Kidney tubule cell (primary cell): Measurements from ENCODE around the gene ABI2.
A peak's percentile ranks its signal among the peaks of the same experiment; 100 is the strongest.

Source experiments
- DNase-seq: peaks from one replicate; pipeline ENCODE4 v3.0.0-alpha.2; 2018; ENCODE audit warnings: low spot score

The ABI2 gene

DNA sequence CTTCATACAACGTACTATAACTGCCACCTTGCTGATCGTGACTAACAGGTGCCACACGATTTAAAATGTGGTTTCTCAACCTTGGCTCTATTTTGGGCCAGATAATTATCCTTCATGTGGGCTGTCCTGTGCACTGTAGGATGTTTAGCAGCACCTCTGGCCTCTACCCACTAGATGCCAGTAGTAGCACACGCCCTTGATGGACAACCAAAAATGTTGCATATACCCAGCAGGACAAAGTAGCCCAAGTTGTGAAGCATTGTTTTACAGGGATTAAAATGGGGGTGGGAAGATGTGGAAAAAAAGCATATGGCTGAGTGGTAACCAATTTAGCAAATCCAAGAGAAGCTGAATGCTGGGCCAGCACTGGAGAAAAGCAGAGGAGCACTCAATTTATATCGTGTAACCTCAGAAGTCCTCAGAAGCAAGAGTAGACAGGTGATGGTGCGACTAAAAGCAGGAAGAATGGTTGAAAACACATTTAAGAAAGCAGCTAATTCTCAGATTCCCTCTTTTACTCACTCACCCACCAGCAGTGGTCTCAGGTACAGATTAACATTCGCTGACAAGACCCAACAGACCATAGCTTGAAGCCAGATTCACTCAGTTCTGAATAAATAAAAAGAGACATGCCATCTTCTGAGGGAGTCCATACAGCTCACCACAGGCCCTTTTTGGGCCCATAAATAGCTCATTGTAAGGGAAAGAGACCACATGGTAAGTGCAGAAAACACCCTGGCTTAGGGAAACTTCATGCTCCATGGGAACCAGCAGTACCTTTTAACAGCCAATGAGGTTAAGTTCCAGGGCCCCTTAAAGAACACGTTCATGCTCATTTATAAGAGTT, 156.3 kb downstream of the ABI2 start:
- DNase-seq = peak; percentile 35

DNA sequence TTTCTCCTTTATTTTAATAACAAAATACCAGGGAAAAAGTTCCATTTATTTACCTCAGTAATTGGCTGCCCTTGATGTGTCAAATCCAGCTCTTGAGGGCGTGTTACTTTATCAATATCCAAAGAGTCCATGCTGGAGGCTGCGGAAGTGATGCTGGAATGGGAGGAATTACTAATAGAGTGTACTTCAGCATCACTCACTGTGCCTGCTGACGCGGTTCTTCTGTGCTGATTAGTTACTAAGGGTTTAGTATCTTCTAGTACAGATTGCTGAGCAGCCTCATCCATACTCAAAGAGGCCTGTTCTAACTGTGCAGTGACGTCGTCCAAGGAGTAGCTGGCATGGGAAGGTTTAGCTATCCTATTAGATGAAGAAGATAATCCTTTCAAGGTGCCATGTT, 161.3 kb downstream of the ABI2 start:
- peak; percentile 6 for DNase-seq

DNA sequence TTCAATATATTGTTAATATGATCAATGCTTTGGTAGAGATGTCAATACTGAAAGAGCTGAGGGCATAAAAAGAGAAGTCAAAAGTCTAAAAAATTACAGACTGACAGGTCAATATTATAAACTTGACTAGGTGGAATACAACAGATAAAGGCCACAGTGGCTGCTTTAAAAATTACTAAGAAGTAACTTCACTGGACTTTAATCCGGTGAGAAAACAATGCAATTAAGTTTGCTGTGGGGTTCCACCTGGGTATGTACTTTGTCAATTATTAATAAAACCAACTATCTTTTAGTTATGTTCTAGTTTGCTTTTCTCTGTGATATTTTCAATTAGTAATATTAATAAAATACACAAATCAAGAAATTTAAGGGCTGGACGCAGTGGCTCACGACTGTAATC, 162.2 kb downstream of the ABI2 start:
- no peak for DNase-seq

DNA sequence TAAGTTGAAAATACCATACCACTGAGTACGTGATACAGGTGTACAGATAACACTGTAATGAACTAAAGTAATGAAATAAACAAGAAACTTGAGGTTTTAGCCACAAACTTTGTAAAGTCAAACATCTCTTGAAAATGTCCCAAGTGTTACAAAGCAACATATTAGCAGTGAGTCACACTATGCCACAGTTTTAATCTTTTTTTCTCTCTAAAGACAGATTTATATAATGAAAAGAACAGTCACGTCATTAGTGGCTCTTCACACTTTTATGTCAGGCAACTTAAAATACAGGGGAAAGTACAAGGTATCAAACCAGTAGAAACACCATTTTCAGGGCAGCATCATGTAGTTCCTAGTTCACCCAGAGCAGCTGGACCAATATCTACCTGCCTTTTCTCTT, 164.8 kb downstream of the ABI2 start:
- peak; percentile 9 for DNase-seq
